ENCODE results near the gene PRR13.

- TF ChIP-seq, protein P1, sequence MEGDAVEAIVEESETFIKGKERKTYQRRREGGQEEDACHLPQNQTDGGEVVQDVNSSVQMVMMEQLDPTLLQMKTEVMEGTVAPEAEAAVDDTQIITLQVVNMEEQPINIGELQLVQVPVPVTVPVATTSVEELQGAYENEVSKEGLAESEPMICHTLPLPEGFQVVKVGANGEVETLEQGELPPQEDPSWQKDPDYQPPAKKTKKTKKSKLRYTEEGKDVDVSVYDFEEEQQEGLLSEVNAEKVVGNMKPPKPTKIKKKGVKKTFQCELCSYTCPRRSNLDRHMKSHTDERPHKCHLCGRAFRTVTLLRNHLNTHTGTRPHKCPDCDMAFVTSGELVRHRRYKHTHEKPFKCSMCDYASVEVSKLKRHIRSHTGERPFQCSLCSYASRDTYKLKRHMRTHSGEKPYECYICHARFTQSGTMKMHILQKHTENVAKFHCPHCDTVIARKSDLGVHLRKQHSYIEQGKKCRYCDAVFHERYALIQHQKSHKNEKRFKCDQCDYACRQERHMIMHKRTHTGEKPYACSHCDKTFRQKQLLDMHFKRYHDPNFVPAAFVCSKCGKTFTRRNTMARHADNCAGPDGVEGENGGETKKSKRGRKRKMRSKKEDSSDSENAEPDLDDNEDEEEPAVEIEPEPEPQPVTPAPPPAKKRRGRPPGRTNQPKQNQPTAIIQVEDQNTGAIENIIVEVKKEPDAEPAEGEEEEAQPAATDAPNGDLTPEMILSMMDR (IDR thresholded peaks at IDR 0.05 in 4 of 5, conservative IDR thresholded peaks at IDR 0.05 in 1 of 5), result no peak
- no peak for TF ChIP-seq POLR2A (IDR thresholded peaks at IDR 0.05)
Measured at GRCh38 chr12:53414756-53415417, 26.6 kb upstream of the PRR13 start.
